Peyer's patch (tissue), 4 donors: ENCODE results near the gene RPS6KA4.

Experiments
- POLR2A ChIP-seq, 2 donors: fragments of 450-650 bp; IDR thresholded peaks; one replicate each; pipeline ENCODE4 v1.5.1; 2017; ENCODE audit warnings: antibody characterized with exemption in 2 of 2, mild to moderate bottlenecking in 2 of 2, moderate library complexity in 2 of 2
- TF ChIP-seq, protein P1 (sequence below), 6 experiments: fragments of 450-650 bp in 4 of 6; fragments of 200-600 bp in 2 of 6; sonication (generic) in 1 of 6; IDR thresholded peaks; one replicate each; pipeline ENCODE4 v1.5.1; 2017 to 2019; ENCODE audit warnings: antibody characterized with exemption in 6 of 6, mild to moderate bottlenecking in 3 of 6, moderate library complexity in 1 of 6

GRCh38 chr11:64367931-64368672 lies 9.1 kb downstream of the RPS6KA4 start:
- TF ChIP-seq POLR2A (IDR thresholded peaks at IDR 0.05), result no peak
- TF ChIP-seq, protein P1, sequence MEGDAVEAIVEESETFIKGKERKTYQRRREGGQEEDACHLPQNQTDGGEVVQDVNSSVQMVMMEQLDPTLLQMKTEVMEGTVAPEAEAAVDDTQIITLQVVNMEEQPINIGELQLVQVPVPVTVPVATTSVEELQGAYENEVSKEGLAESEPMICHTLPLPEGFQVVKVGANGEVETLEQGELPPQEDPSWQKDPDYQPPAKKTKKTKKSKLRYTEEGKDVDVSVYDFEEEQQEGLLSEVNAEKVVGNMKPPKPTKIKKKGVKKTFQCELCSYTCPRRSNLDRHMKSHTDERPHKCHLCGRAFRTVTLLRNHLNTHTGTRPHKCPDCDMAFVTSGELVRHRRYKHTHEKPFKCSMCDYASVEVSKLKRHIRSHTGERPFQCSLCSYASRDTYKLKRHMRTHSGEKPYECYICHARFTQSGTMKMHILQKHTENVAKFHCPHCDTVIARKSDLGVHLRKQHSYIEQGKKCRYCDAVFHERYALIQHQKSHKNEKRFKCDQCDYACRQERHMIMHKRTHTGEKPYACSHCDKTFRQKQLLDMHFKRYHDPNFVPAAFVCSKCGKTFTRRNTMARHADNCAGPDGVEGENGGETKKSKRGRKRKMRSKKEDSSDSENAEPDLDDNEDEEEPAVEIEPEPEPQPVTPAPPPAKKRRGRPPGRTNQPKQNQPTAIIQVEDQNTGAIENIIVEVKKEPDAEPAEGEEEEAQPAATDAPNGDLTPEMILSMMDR (IDR thresholded peaks at IDR 0.05), result no peak
